A549 (cell line): Measurements from ENCODE around the gene THUMPD3. TPM values are rescaled to one million over a fixed set of nuclear protein-coding genes. Genes with fewer than 3 reads are reported as not detected.

Experiments
- ATAC-seq, 2 experiments: fragments of 200-7000 bp in 1 of 2; fragments of >200 bp in 1 of 2; cut with Nextera tagmentation in 1 of 2; cut with Tn5 transposase in 1 of 2; 3 replicates each; pipeline versions ENCODE4 v1.8.0 to v1.9.1; 2018 to 2020; ENCODE audit warnings: mild to moderate bottlenecking in 1 of 2, moderate library complexity in 1 of 2
- CTCF ChIA-PET: fragments of 300-600 bp; sonication (Branson Sonifier 250); formaldehyde crosslinking; extraction: SDS; loops from one replicate; lab custom pipeline; 2021; ENCODE audit warnings: antibody characterized with exemption, inconsistent platforms; lab: Yijun Ruan, JAX
- POLR2A ChIA-PET: fragments of 350-600 bp; formaldehyde crosslinking; extraction: SDS; loops from one replicate; lab custom pipeline; 2021; ENCODE audit warnings: antibody characterized with exemption, inconsistent platforms; lab: Yijun Ruan, JAX
- DNase-seq, 2 experiments: peaks; one replicate each; pipeline versions ENCODE4 v3.0.0 to v3.0.0-alpha.2; 2011 to 2016; ENCODE audit warnings: low read depth in 1 of 2, low spot score in 1 of 2
- FAIRE-seq: peaks from 2 replicates; lab custom pipeline; 2011; peaks lifted over from hg19 to GRCh38; lab: Jason Lieb, UNC
- H3K27ac ChIP-seq, 2 experiments: fragments of >200 bp; sonication (Bioruptor Twin); formaldehyde crosslinking; 3 replicates each; pipeline ENCODE4 v1.5.1; 2016 to 2017
- H3K4me1 ChIP-seq: fragments of >200 bp; sonication (Bioruptor Twin); formaldehyde crosslinking; 3 replicates; pipeline ENCODE4 v1.6.1; 2016
- H3K4me2 ChIP-seq: fragments of >200 bp; sonication (Bioruptor Twin); formaldehyde crosslinking; 3 replicates; pipeline ENCODE4 v1.6.1; 2016
- H3K4me3 ChIP-seq: fragments of >200 bp; sonication (Bioruptor Twin); formaldehyde crosslinking; 3 replicates; pipeline ENCODE4 v1.5.1; 2016
- H3K9me3 ChIP-seq: fragments of >200 bp; sonication (Bioruptor Twin); formaldehyde crosslinking; 3 replicates; pipeline ENCODE4 v1.6.1; 2016
- BHLHE40 ChIP-seq: IDR thresholded peaks from 2 replicates; pipeline ENCODE4 v1.6.1; 2012; ENCODE audit warnings: low read depth, low read length, inconsistent platforms
- CBX8 ChIP-seq: fragments of 200-600 bp; sonication (generic); IDR thresholded peaks from 2 replicates; pipeline ENCODE4 v1.6.1; 2016
- CEBPB ChIP-seq, 2 experiments: fragments of >200 bp in 1 of 2; sonication (Bioruptor Twin) in 1 of 2; formaldehyde crosslinking in 1 of 2; IDR thresholded peaks; 2 replicates each; pipeline ENCODE4 v1.6.1; 2012 to 2016
- CHD2 ChIP-seq: fragments of 150-350 bp; IDR thresholded peaks from 2 replicates; pipeline ENCODE4 v1.6.1; 2014; ENCODE audit warnings: low read length; ENCODE audit not compliant: partially characterized antibody
- CHD4 ChIP-seq: fragments of 200-600 bp; sonication (generic); IDR thresholded peaks from 2 replicates; pipeline ENCODE4 v1.6.1; 2016; ENCODE audit warnings: antibody characterized with exemption, mild to moderate bottlenecking, borderline replicate concordance
- E2F6 ChIP-seq: IDR thresholded peaks from 2 replicates; pipeline ENCODE4 v1.6.1; 2012; ENCODE audit warnings: low read depth, borderline replicate concordance
- ESRRA ChIP-seq: fragments of 150-350 bp; IDR thresholded peaks from 2 replicates; pipeline ENCODE4 v1.6.1; 2014; ENCODE audit warnings: mild to moderate bottlenecking, low read length, borderline replicate concordance
- FOSB ChIP-seq: fragments of 250-450 bp; sonication (Bioruptor Pico); IDR thresholded peaks from 2 replicates; pipeline ENCODE4 v1.5.0; 2020; ENCODE audit warnings: mild to moderate bottlenecking, moderate library complexity
- FOXS1 ChIP-seq: fragments of 250-450 bp; sonication (Bioruptor Pico); IDR thresholded peaks from 2 replicates; pipeline ENCODE4 v1.5.0; 2020; ENCODE audit warnings: mild to moderate bottlenecking, moderate library complexity
- GATA3 ChIP-seq: IDR thresholded peaks from 2 replicates; pipeline ENCODE4 v1.6.1; 2012; ENCODE audit warnings: borderline replicate concordance
- HDAC2 ChIP-seq: fragments of 200-600 bp; sonication (generic); IDR thresholded peaks from 2 replicates; pipeline ENCODE4 v1.6.1; 2016
- HOXB5 ChIP-seq: fragments of 250-450 bp; sonication (Bioruptor Pico); IDR thresholded peaks from 2 replicates; pipeline ENCODE4 v1.5.0; 2020; ENCODE audit warnings: mild to moderate bottlenecking, moderate library complexity
- JUNB ChIP-seq: fragments of >200 bp; sonication (Bioruptor Twin); formaldehyde crosslinking; IDR thresholded peaks from 2 replicates; pipeline ENCODE4 v1.6.1; 2016
- MAFK ChIP-seq: fragments of 450-650 bp; IDR thresholded peaks from 2 replicates; pipeline ENCODE4 v1.6.1; 2014; ENCODE audit not compliant: partially characterized antibody
- NFE2L2 ChIP-seq: fragments of 150-350 bp; conservative IDR thresholded peaks from 2 replicates; pipeline ENCODE4 v1.6.1; 2014; ENCODE audit warnings: low read length
- NPAS2 ChIP-seq: fragments of 250-450 bp; sonication (Bioruptor Pico); IDR thresholded peaks from 2 replicates; pipeline ENCODE4 v1.8.0; 2022; ENCODE audit warnings: mild to moderate bottlenecking, moderate library complexity, borderline replicate concordance
- NR3C1 ChIP-seq: fragments of >200 bp; sonication (Bioruptor Twin); formaldehyde crosslinking; IDR thresholded peaks from 3 replicates; pipeline ENCODE4 v1.6.1; 2017
- POLR2A ChIP-seq: IDR thresholded peaks from 2 replicates; pipeline ENCODE4 v1.6.1; 2012; ENCODE audit warnings: mild to moderate bottlenecking, low read length
- RAD21 ChIP-seq, 2 experiments: fragments of >200 bp in 1 of 2; sonication (Bioruptor Twin) in 1 of 2; formaldehyde crosslinking in 1 of 2; IDR thresholded peaks in 1 of 2; conservative IDR thresholded peaks in 1 of 2; 2 replicates in 1 of 2; 3 replicates in 1 of 2; pipeline ENCODE4 v1.6.1; 2012 to 2018; ENCODE audit warnings: inconsistent platforms in 1 of 2
- RNF2 ChIP-seq: fragments of 200-600 bp; sonication (generic); IDR thresholded peaks from 2 replicates; pipeline ENCODE4 v1.6.1; 2016; ENCODE audit warnings: low read depth, mild to moderate bottlenecking, antibody characterized with exemption, moderate library complexity, borderline replicate concordance
- SMC3 ChIP-seq: fragments of >200 bp; sonication (Bioruptor Twin); formaldehyde crosslinking; IDR thresholded peaks from 3 replicates; pipeline ENCODE4 v1.6.1; 2018; ENCODE audit warnings: inconsistent platforms
- SREBF2 ChIP-seq: fragments of 450-650 bp; IDR thresholded peaks from 2 replicates; pipeline ENCODE4 v1.6.1; 2014; ENCODE audit warnings: mild to moderate bottlenecking, moderate library complexity
- TFCP2L1 ChIP-seq: fragments of 250-450 bp; sonication (Bioruptor Pico); IDR thresholded peaks from 2 replicates; pipeline ENCODE4 v1.5.0; 2021; ENCODE audit warnings: mild to moderate bottlenecking
- ZFP36 ChIP-seq: fragments of 450-650 bp; IDR thresholded peaks from 2 replicates; pipeline ENCODE4 v1.6.1; 2014; ENCODE audit warnings: borderline replicate concordance; ENCODE audit not compliant: partially characterized antibody
- WGBS: methylation state at CpG from one replicate; pipeline ENCODE4 v1.1.6; 2017; ENCODE audit errors: missing lambda C conversion rate; 5-methylcytosine and 5-hydroxymethylcytosine counted together
- polyA plus RNA-seq, 4 experiments: library from polyadenylated mRNA; depleted of rRNA in 3 of 4; stranded (reverse); fragments of >200 nt; fragmentation: RNase III in 1 of 4; extraction: RNeasy Plus Mini Kit Qiagen cat#74134 plus additional on column Dnase treatment in 1 of 4; gene quantifications; 2 replicates in 3 of 4; 3 replicates in 1 of 4; pipeline ENCODE4 v1.2.3, GENCODE V29; 2011 to 2017
- TF ChIP-seq, protein P1 (sequence below): IDR thresholded peaks from 2 replicates; pipeline ENCODE4 v1.6.1; 2012
- TF ChIP-seq, protein P2 (sequence below): IDR thresholded peaks from 2 replicates; pipeline ENCODE4 v1.6.1; 2012
- TF ChIP-seq, protein P3 (sequence below): fragments of 200-600 bp; sonication (generic); IDR thresholded peaks from 2 replicates; pipeline ENCODE4 v1.6.1; 2016; ENCODE audit warnings: antibody characterized with exemption, mild to moderate bottlenecking, moderate library complexity

The THUMPD3 gene
- polyA plus RNA-seq, 2 of the 4 experiments (the other 2 are of a cell fraction), result 53.9 to 86.0 TPM

DNA sequence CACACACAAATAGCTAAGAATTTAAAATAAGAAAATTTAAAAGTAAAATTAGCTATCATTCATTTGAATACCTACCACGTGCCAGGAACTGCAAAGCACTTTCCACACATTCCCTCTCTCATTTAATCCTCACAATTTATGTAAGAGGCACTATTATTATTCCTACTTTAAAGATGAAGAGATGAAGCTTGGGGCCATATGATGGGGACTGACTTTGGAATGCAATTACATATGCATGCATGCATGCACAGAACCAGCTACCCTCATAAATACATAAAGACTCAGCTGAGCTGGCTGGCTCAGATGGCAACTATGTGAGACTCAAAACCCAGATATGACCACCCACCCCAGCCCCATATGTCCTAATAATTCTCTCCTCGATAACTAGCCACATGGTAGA, 31.7 kb upstream of the THUMPD3 start:
- DNase-seq (no peak), ATAC-seq (no peak), FAIRE-seq (no peak)
- WGBS, result 24% methylated on average over 2 of the region's 2 CpGs
- ChIA-PET POLR2A (interaction anchor here (0.5 kb wide), 1 partner anchor 123 kb away, joined by 7 read pairs; no protein-coding TSS in a partner anchor), CTCF (interaction anchor here (0.7 to 1.1 kb wide), 3 partner anchors 10 to 28 kb away, joined by 3 read pairs; no protein-coding TSS in a partner anchor)
- H3K9me3 ChIP-seq, result peaks cover 9% of the 10 kb centered on the region; the same call in 1 of the 3 replicates
- H3K4me1 ChIP-seq, result no peaks in the 10 kb centered on the region
- H3K4me2 ChIP-seq, result no peak overlapping the region
- TF ChIP-seq SREBF2 (no peak), BHLHE40 (no peak), RAD21 (conservative IDR thresholded peaks at IDR 0.05 in 1 of 2, IDR thresholded peaks at IDR 0.05 in 1 of 2) (no peak), HDAC2 (no peak), SMC3 (no peak), HOXB5 (no peak), RNF2 (no peak), JUNB (no peak), CHD2 (no peak), CEBPB (IDR thresholded peaks at IDR 0.05) (no peak), MAFK (no peak), GATA3 (no peak), E2F6 (no peak), NR3C1 (no peak), FOXS1 (CRISPR knock-in tag) (no peak)
- TF ChIP-seq, protein P1, sequence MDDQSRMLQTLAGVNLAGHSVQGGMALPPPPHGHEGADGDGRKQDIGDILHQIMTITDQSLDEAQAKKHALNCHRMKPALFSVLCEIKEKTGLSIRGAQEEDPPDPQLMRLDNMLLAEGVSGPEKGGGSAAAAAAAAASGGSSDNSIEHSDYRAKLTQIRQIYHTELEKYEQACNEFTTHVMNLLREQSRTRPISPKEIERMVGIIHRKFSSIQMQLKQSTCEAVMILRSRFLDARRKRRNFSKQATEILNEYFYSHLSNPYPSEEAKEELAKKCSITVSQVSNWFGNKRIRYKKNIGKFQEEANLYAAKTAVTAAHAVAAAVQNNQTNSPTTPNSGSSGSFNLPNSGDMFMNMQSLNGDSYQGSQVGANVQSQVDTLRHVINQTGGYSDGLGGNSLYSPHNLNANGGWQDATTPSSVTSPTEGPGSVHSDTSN, result no peak
- H3K4me3 ChIP-seq, result no peak overlapping the region
- no peak overlapping the region for H3K27ac ChIP-seq

DNA sequence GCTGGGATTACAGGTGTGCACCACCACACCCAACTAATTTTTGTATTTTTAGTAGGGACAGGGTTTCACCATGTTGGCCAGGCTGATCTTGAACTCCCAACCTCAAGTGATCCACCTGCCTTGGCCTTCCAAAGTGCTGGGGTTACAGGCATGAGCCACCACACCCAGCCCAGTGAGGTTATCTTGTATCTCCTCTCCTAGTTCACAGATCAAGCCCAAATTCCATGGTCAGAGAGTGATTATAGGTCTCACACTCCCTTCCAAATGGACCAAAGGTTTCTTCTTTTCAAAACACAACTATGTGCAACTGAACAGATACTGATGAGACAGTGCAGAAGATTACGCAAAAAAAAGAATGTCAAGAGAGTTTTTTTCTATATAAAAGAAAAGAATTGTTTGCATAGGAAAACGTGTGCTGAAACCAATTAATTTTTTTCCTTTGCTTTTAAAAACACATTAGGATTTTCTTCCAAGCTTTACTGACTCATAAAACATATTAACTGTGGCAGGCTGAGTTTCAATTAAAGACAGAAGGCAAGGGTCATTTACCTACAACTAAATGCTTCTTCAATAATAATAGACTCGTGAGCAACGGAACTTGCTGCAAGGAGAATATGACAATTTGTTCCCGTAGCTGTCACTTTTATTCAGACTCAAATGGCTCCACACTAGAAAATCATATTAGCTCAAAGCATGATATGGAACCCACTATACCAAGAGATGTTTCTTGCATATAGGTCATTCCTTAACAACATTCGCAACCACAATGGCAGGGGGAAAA, 30.4 kb upstream of the THUMPD3 start:
- ATAC-seq (no peak), FAIRE-seq (no peak), DNase-seq (no peak)
- Histone ChIP-seq H3K27ac (no peak overlapping the region), H3K9me3 (peaks cover 6% of the 10 kb centered on the region; the same call in 1 of the 3 replicates), H3K4me3 (no peak overlapping the region), H3K4me1 (no peaks in the 10 kb centered on the region), H3K4me2 (no peak overlapping the region)
- WGBS, result 69% methylated on average over 6 of the region's 6 CpGs
- ChIA-PET CTCF (no interaction called here), POLR2A (no interaction called here)
- TF ChIP-seq ZFP36 (no peak), HDAC2 (no peak), ESRRA (no peak), MAFK (peak; percentile 42)

DNA sequence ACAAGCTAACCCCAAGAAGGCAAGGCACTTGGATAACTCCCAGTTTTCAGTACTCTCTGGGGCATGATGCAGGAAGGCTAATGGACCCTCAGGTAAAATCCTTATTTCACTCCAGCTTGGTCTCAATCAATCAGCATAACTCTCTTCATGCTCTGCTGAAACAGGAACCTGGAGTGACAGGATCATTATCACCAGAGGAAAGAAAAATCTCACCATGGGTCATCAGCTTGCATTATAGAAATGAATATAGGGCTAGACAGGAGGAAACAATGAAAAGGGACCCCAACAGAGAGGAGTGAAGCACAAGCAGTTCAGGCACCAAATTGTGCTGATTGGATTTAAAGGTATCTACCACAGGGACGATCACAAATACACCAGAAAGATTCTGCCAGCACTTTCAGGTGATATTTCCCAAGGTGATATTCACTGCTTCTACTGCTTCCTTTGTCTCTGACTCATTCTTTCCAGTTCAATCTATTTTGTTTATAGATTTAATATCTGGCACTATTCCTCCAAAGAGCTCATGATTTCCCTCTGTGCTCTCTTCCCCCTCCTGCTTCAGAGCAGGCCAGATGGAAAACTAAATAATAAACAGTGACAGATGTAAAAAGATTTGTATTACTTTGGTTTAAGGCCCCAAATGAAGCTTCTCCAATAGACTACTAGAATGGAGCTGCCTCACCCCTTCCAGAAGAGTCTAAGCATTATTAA, 22.9 kb upstream of the THUMPD3 start:
- FAIRE-seq, result no peak
- no peak for TF ChIP-seq TFCP2L1
- no peak for TF ChIP-seq JUNB
- no peak for TF ChIP-seq POLR2A
- TF ChIP-seq, protein P2, sequence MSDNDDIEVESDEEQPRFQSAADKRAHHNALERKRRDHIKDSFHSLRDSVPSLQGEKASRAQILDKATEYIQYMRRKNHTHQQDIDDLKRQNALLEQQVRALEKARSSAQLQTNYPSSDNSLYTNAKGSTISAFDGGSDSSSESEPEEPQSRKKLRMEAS, result no peak
- TF ChIP-seq FOSB (CRISPR knock-in tag), result no peak
- TF ChIP-seq NFE2L2, result no peak
- no peak for TF ChIP-seq CEBPB (IDR thresholded peaks at IDR 0.05)
- TF ChIP-seq, protein P3, sequence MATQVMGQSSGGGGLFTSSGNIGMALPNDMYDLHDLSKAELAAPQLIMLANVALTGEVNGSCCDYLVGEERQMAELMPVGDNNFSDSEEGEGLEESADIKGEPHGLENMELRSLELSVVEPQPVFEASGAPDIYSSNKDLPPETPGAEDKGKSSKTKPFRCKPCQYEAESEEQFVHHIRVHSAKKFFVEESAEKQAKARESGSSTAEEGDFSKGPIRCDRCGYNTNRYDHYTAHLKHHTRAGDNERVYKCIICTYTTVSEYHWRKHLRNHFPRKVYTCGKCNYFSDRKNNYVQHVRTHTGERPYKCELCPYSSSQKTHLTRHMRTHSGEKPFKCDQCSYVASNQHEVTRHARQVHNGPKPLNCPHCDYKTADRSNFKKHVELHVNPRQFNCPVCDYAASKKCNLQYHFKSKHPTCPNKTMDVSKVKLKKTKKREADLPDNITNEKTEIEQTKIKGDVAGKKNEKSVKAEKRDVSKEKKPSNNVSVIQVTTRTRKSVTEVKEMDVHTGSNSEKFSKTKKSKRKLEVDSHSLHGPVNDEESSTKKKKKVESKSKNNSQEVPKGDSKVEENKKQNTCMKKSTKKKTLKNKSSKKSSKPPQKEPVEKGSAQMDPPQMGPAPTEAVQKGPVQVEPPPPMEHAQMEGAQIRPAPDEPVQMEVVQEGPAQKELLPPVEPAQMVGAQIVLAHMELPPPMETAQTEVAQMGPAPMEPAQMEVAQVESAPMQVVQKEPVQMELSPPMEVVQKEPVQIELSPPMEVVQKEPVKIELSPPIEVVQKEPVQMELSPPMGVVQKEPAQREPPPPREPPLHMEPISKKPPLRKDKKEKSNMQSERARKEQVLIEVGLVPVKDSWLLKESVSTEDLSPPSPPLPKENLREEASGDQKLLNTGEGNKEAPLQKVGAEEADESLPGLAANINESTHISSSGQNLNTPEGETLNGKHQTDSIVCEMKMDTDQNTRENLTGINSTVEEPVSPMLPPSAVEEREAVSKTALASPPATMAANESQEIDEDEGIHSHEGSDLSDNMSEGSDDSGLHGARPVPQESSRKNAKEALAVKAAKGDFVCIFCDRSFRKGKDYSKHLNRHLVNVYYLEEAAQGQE, result no peak
- TF ChIP-seq, protein P1, result no peak
- TF ChIP-seq CHD2, result no peak
- TF ChIP-seq HDAC2, result no peak
- no peak for TF ChIP-seq CHD4
- TF ChIP-seq CBX8, result no peak
- TF ChIP-seq NPAS2 (CRISPR knock-in tag), result no peak
- TF ChIP-seq, all 56 proteins: peak for 0
- ChIA-PET CTCF (interaction anchor here (3.0 kb wide), 1 partner anchor 13 kb away, joined by 16 read pairs; no protein-coding TSS in a partner anchor), POLR2A (no interaction called here)
- ATAC-seq (no peak; a peak in 1 of 6 replicates), DNase-seq (no peak)
- Histone ChIP-seq H3K9me3 (no peaks in the 10 kb centered on the region), H3K4me2 (peak overlapping the region; percentile 47), H3K27ac (peak overlapping the region; percentile 27 to 56; a peak in 4 of 6 replicates), H3K4me1 (peaks cover 17% of the 10 kb centered on the region), H3K4me3 (no peak overlapping the region)
- WGBS, result 33% methylated on average over 1 of the region's 1 CpG
